ENCODE data around the gene RRP8. TPM values are rescaled to one million over a fixed set of nuclear protein-coding genes. Genes with fewer than 3 reads are reported as not detected.
A peak's percentile ranks its signal among the peaks of the same experiment; 100 is the strongest.

RRP8 gene
- total RNA-seq, 1 donor from 2014 or later, result 14.6 TPM

DNA sequence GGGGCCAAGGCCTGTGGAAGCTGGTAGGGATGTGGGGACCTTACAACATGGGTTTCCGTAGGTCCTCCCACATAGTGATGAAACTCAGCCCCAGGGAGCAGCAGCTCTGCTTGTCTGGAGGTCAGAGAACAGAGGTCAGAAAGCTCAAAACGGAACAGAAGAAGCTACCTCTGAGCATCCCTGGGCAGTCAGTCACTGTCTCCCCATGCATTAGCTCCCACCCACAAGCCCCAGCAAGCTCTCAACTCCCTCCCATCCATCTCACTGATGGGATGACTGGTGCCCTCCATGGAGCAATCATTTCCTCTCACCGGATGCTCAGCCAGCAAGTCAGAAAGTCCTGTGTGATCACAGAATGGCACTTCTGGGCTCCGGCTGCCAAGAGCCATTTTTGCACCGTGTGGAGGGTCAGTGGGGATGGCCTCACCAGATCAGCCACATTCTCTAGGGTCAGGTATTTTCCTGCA is 13.9 kb upstream of the RRP8 start:
- no peak for DNase-seq (ENCODE audit: low spot score)
- TF ChIP-seq, protein P1, sequence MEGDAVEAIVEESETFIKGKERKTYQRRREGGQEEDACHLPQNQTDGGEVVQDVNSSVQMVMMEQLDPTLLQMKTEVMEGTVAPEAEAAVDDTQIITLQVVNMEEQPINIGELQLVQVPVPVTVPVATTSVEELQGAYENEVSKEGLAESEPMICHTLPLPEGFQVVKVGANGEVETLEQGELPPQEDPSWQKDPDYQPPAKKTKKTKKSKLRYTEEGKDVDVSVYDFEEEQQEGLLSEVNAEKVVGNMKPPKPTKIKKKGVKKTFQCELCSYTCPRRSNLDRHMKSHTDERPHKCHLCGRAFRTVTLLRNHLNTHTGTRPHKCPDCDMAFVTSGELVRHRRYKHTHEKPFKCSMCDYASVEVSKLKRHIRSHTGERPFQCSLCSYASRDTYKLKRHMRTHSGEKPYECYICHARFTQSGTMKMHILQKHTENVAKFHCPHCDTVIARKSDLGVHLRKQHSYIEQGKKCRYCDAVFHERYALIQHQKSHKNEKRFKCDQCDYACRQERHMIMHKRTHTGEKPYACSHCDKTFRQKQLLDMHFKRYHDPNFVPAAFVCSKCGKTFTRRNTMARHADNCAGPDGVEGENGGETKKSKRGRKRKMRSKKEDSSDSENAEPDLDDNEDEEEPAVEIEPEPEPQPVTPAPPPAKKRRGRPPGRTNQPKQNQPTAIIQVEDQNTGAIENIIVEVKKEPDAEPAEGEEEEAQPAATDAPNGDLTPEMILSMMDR (IDR thresholded peaks at IDR 0.05; ENCODE audit: unreplicated experiment), result no peak
- no peaks in the 10 kb centered on the region for H3K4me1 Mint-ChIP-seq (ENCODE audit: unreplicated experiment)
- no peak overlapping the region for H3K27ac Mint-ChIP-seq (ENCODE audit: unreplicated experiment)
- peaks cover 6% of the 10 kb centered on the region for H3K27me3 Mint-ChIP-seq (ENCODE audit: unreplicated experiment)
- no peaks in the 10 kb centered on the region for H3K9me3 Mint-ChIP-seq (ENCODE audit: unreplicated experiment)
- peaks cover 13% of the 10 kb centered on the region for H3K36me3 Mint-ChIP-seq (ENCODE audit: low read depth, unreplicated experiment)
- H3K4me3 Mint-ChIP-seq (ENCODE audit: unreplicated experiment), result no peak overlapping the region

DNA sequence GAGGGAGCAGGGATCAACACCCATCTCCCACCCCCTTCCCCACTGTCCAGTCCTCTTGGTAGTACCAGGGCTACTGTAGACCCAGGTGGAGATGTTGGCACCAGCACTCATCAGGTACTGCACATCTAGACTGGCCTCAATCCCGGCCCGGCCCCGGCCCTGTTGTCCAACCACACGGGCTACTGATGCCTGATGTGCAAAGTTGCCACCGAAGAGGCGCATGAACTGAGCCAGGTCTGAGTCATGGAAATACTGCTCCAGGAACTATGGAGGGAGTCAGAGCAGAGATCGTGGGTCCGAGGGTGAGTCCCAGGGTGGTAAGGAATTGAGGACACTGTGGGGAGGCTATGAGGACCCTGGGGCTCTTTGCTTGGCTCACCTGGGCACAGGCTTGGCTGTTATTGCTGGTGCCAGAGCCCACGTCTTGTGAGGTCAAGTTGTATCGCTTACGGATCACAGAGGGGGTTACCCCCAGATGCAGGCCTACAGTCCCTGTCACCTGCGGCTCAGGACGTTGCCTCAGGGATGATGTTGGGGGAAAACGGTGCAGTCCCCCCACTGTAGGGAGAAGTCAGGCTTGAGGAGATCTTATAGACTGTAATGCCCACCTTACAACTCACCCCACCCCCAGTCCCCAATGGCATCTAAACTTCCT is 13.3 kb upstream of the RRP8 start:
- H3K36me3 Mint-ChIP-seq (ENCODE audit: low read depth, unreplicated experiment), result peaks cover 13% of the 10 kb centered on the region
- TF ChIP-seq, protein P1 (IDR thresholded peaks at IDR 0.05; ENCODE audit: unreplicated experiment), result no peak
- no peak overlapping the region for H3K4me3 Mint-ChIP-seq (ENCODE audit: unreplicated experiment)
- no peaks in the 10 kb centered on the region for H3K4me1 Mint-ChIP-seq (ENCODE audit: unreplicated experiment)
- peaks cover 5% of the 10 kb centered on the region for H3K27me3 Mint-ChIP-seq (ENCODE audit: unreplicated experiment)
- H3K27ac Mint-ChIP-seq (ENCODE audit: unreplicated experiment), result no peak overlapping the region
- no peak for DNase-seq (ENCODE audit: low spot score)
- no peaks in the 10 kb centered on the region for H3K9me3 Mint-ChIP-seq (ENCODE audit: unreplicated experiment)

DNA sequence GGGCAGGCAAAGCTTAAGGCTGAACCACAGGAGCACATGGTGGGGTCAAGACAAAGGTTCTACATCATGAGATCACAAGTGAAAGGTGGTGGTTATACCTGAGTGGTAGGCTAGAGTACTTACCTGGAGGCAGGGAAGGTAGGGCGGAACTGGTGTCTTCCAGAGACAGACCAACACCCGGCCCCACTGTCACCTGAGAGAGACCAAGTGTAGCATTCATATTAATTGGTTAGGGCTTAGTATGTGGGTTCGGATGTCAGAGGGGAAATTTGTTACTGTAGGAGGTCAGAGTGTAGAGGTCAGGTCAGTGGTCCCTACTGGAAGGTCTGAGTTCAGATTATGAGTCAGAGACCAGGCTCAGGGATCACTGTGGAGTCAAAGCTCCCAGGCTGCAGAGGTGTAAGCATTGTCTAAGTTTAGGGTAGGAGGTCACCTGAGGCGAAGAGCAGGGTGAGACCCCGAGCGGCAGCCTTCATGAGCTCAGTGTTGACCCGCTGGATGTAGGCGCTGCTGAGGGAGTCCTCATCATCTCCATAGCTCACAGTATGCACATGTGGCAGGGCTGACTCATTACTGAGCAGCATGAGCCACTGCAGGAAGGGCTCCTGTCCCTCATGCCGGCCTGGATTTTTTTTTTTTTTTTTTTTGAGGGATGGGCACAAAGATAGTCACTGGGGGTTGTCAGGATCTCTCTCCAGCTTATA is 12.6 kb upstream of the RRP8 start:
- H3K4me3 Mint-ChIP-seq (ENCODE audit: unreplicated experiment), result peak overlapping the region; percentile 75

DNA sequence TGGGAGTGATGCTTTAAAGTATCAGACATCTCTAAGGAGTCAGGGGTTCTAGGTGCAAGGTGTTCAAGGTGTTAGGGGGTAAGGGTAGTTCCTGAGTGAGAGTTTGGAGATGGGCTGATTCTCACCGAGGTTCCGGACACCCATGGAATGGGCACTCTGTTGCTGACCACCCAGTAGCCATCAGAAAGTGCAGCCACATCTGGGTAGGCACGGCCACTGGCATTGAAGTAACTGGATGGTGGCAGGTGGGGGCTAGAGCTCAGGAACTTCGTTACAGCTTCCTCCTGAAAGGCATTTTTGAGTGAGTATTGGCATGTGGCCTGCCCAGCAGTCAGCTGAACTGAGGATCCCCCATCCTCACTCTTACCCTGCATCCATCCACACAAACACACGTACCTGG is 11.6 kb upstream of the RRP8 start:
- Mint-ChIP-seq H3K9me3 (ENCODE audit: unreplicated experiment) (no peaks in the 10 kb centered on the region), H3K4me1 (ENCODE audit: unreplicated experiment) (peaks cover 5% of the 10 kb centered on the region), H3K4me3 (ENCODE audit: unreplicated experiment) (no peak overlapping the region), H3K27me3 (ENCODE audit: unreplicated experiment) (peaks cover 7% of the 10 kb centered on the region), H3K36me3 (ENCODE audit: low read depth, unreplicated experiment) (peaks cover 26% of the 10 kb centered on the region), H3K27ac (ENCODE audit: unreplicated experiment) (no peak overlapping the region)
- DNase-seq (ENCODE audit: low spot score), result no peak
- TF ChIP-seq, protein P1 (IDR thresholded peaks at IDR 0.05; ENCODE audit: unreplicated experiment), result no peak

More for the DNA sequence above, 12.6 kb upstream of the RRP8 start:
- Mint-ChIP-seq H3K4me1 (ENCODE audit: unreplicated experiment) (peaks cover 5% of the 10 kb centered on the region), H3K27ac (ENCODE audit: unreplicated experiment) (peak overlapping the region; percentile 19), H3K27me3 (ENCODE audit: unreplicated experiment) (peaks cover 7% of the 10 kb centered on the region), H3K9me3 (ENCODE audit: unreplicated experiment) (no peaks in the 10 kb centered on the region), H3K36me3 (ENCODE audit: low read depth, unreplicated experiment) (peaks cover 17% of the 10 kb centered on the region)
- TF ChIP-seq, protein P1 (IDR thresholded peaks at IDR 0.05; ENCODE audit: unreplicated experiment), result no peak
- no peak for DNase-seq (ENCODE audit: low spot score)

DNA sequence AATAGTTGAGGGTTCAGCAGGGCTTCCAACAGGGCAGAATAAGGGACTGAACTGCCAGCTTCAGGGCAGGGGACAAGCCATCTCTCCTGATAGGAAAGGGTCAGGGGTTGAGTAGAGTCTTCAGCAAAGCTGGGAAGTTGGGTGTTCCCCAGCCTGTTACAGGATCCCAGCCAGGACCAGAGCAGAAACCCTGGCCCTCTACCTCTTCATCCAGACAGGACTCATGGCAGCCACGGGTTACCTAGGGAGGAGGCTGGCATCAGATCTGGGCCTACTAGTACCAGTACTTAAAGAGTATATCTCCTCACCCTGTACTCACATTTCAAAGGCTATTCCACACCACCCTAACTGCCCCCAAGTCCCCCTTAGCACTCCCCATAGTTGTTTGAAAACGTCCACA is 11.0 kb upstream of the RRP8 start:
- peaks cover 32% of the 10 kb centered on the region for H3K36me3 Mint-ChIP-seq (ENCODE audit: low read depth, unreplicated experiment)
- no peaks in the 10 kb centered on the region for H3K9me3 Mint-ChIP-seq (ENCODE audit: unreplicated experiment)
- no peak overlapping the region for H3K27ac Mint-ChIP-seq (ENCODE audit: unreplicated experiment)
- H3K4me1 Mint-ChIP-seq (ENCODE audit: unreplicated experiment), result peaks cover 10% of the 10 kb centered on the region
- peak overlapping the region; percentile 5 for H3K4me3 Mint-ChIP-seq (ENCODE audit: unreplicated experiment)
- H3K27me3 Mint-ChIP-seq (ENCODE audit: unreplicated experiment), result peaks cover 10% of the 10 kb centered on the region
- TF ChIP-seq, protein P1 (IDR thresholded peaks at IDR 0.05; ENCODE audit: unreplicated experiment), result no peak
- DNase-seq (ENCODE audit: low spot score), result no peak
